Measurements from ENCODE around the gene TBC1D9.

Gene TBC1D9

GRCh38 chr4:140612357-140612756, 143.8 kb downstream of the TBC1D9 start:
- H3K27ac ChIP-seq, result no peak overlapping the region
- CTCF ChIA-PET, result no interaction called here
- no peak for TF ChIP-seq CTCF (conservative IDR thresholded peaks at IDR 0.05; ENCODE audit: low read depth)
- no peak for DNase-seq (ENCODE audit: low spot score)
- POLR2A ChIA-PET (ENCODE audit: low non-redundant PET), result no interaction called here

- no peak for DNase-seq (ENCODE audit: low spot score)
- H3K27ac ChIP-seq, result no peak overlapping the region
- ChIA-PET POLR2A (ENCODE audit: low non-redundant PET) (no interaction called here), CTCF (no interaction called here)
- TF ChIP-seq CTCF (conservative IDR thresholded peaks at IDR 0.05; ENCODE audit: low read depth), result no peak
Observed at GRCh38 chr4:140611854-140612253, 144.3 kb downstream of the TBC1D9 start.

GRCh38 chr4:140609548-140610425, 146.4 kb downstream of the TBC1D9 start:
- no peak overlapping the region for H3K27ac ChIP-seq
- ChIA-PET POLR2A (ENCODE audit: low non-redundant PET) (interaction anchor here (0.6 kb wide), 1 partner anchor 260 kb away, joined by 3 read pairs; no protein-coding TSS in a partner anchor), CTCF (interaction anchor here (0.5 to 4.1 kb wide), 17 partner anchors 9 to 1049 kb away, joined by 3 to 26 read pairs (median 4); no protein-coding TSS in a partner anchor)
- TF ChIP-seq CTCF (conservative IDR thresholded peaks at IDR 0.05; ENCODE audit: low read depth), result peak; percentile 51
- peak; percentile 66 for DNase-seq (ENCODE audit: low spot score)

- CTCF ChIA-PET, result interaction anchor here (0.9 to 4.1 kb wide), 2 partner anchors 13 to 248 kb away, joined by 3 to 26 read pairs; no protein-coding TSS in a partner anchor
- no peak overlapping the region for H3K27ac ChIP-seq
- POLR2A ChIA-PET (ENCODE audit: low non-redundant PET), result no interaction called here
- no peak for DNase-seq (ENCODE audit: low spot score)
- TF ChIP-seq CTCF (conservative IDR thresholded peaks at IDR 0.05; ENCODE audit: low read depth), result no peak
Observed at GRCh38 chr4:140607852-140608251, 148.3 kb downstream of the TBC1D9 start.

GRCh38 chr4:140604544-140604943, 151.6 kb downstream of the TBC1D9 start:
- H3K27ac ChIP-seq, result no peak overlapping the region
- no peak for TF ChIP-seq CTCF (conservative IDR thresholded peaks at IDR 0.05; ENCODE audit: low read depth)
- POLR2A ChIA-PET (ENCODE audit: low non-redundant PET), result no interaction called here
- no peak for DNase-seq (ENCODE audit: low spot score)
- CTCF ChIA-PET, result interaction anchor here (0.5 to 1.3 kb wide), 4 partner anchors 160 to 247 kb away, joined by 3 to 6 read pairs (median 3); no protein-coding TSS in a partner anchor

GRCh38 chr4:140603286-140603685, 152.9 kb downstream of the TBC1D9 start:
- DNase-seq (ENCODE audit: low spot score), result no peak

More at GRCh38 chr4:140603286-140603685, 152.9 kb downstream of the TBC1D9 start:
- ChIA-PET CTCF (interaction anchor here (1.1 kb wide), 1 partner anchor 243 kb away, joined by 3 read pairs; no protein-coding TSS in a partner anchor), POLR2A (ENCODE audit: low non-redundant PET) (no interaction called here)
- no peak for TF ChIP-seq CTCF (conservative IDR thresholded peaks at IDR 0.05; ENCODE audit: low read depth)
- H3K27ac ChIP-seq, result no peak overlapping the region
